GM20000 (cell line): ENCODE results near the gene IL17RD.

Experiments
- DNase-seq: peaks from one replicate; pipeline ENCODE4 v3.0.0; 2012; ENCODE audit warnings: low spot score
- CTCF ChIP-seq: IDR thresholded peaks from 2 replicates; pipeline ENCODE4 v1.5.1; 2012; ENCODE audit warnings: mild to moderate bottlenecking, control low read depth; ENCODE audit errors: extremely low read depth, missing control alignments

The IL17RD gene

GRCh38 chr3:57057351-57057750, 107.8 kb downstream of the IL17RD start:
- no peak for TF ChIP-seq CTCF

DNA sequence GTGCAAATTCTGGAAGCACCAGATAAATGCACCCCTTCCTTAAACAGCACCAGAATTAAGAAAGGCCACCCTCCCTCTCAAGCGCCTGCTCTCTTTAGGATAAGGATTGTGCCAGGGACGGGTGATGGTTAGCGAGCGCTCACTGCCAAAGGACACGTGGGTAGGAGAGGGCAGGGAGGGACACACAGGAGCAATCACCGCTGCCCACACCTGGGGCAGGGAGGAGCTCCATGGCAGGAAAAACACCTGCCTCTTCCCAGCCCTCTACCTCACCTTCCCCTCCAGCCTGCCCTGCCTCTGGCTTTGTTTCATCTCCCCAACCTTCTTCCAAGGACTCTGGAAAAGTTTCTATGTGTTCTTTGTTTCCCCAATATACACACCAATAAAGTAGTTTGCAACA, 112.0 kb downstream of the IL17RD start:
- DNase-seq: no peak
- no peak for TF ChIP-seq CTCF

More at GRCh38 chr3:57057351-57057750, 107.8 kb downstream of the IL17RD start:
- no peak for DNase-seq

GRCh38 chr3:57052662-57053061, 112.5 kb downstream of the IL17RD start:
- no peak for DNase-seq

DNA sequence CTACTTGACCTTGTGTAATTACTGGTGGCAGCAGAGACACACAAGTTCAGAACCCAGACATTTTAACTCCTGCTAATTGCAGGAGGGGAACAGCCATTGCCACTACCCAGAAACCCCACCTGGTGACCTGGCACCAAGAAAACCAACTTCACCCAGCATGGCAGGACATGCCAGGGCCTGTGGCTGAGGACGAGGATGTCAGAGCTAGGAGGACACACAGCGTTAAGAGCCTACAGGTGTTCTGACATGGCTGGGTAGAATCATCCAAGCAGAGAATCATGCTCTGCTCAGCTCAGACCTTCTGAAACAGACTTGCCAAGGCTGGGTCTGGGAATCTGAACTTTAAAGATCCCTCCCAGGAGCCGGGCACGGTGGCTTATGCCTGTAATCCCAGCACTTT, 116.4 kb downstream of the IL17RD start:
- DNase-seq: no peak

More at GRCh38 chr3:57052662-57053061, 112.5 kb downstream of the IL17RD start:
- TF ChIP-seq CTCF: no peak

DNA sequence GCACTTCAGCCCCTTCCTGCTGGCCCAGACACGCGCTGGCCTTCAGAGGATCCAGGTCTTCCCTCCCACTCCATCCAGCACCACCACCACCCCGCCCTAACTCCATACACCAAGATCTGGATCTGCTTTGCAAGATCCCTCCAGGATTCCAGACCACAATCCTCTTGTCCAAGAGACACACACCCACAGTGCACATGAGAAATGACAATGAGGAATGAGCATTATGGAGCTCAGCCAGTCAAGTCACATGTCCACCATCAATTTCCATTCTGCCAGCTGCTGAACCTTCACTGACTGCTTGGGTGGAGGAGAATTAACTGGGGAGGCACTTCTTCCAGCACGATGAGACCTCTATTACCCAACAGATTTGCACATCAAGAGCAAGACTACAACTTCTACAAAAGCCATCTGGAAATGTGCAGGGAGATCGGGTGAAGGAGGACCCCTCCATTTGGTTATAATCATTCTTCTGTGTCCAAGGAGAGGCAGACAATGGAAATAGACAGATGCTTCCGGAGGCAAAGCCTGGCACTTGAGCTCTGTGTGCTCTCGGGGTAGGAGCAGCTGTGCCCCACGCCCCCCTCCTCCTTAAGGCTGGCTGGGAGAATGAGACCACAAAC, 117.0 kb downstream of the IL17RD start:
- no peak for TF ChIP-seq CTCF
- no peak for DNase-seq

More for the DNA sequence above, 116.4 kb downstream of the IL17RD start:
- no peak for TF ChIP-seq CTCF

- no peak for DNase-seq
- TF ChIP-seq CTCF: no peak
These were observed 118.9 kb downstream of the IL17RD start for GRCh38 chr3:57046101-57046765.

GRCh38 chr3:57043518-57043917, 121.6 kb downstream of the IL17RD start:
- no peak for DNase-seq
- no peak for TF ChIP-seq CTCF
